Neural progenitor cell (in vitro differentiated cells): ENCODE results near the gene SIGMAR1.
"Not testable (repeated sequence)": the region's sequence is repeated elsewhere in the genome, so short reads cannot be mapped to it uniquely, and the experiment has no call there.

Source experiments
- EZH2 ChIP-seq: fragments of 200-600 bp; sonication (generic); IDR thresholded peaks from 2 replicates; pipeline ENCODE4 v1.6.1; 2017; ENCODE audit warnings: antibody characterized with exemption, mild to moderate bottlenecking, moderate library complexity
- EZH2phosphoT487 ChIP-seq: fragments of 200-600 bp; sonication (generic); IDR thresholded peaks from 2 replicates; pipeline ENCODE4 v1.6.1; 2017; ENCODE audit warnings: antibody characterized with exemption
- TF ChIP-seq, protein P1 (sequence below): fragments of 200-600 bp; sonication (generic); IDR thresholded peaks from 2 replicates; pipeline ENCODE4 v1.5.1; 2017; ENCODE audit warnings: antibody characterized with exemption, mild to moderate bottlenecking

DNA sequence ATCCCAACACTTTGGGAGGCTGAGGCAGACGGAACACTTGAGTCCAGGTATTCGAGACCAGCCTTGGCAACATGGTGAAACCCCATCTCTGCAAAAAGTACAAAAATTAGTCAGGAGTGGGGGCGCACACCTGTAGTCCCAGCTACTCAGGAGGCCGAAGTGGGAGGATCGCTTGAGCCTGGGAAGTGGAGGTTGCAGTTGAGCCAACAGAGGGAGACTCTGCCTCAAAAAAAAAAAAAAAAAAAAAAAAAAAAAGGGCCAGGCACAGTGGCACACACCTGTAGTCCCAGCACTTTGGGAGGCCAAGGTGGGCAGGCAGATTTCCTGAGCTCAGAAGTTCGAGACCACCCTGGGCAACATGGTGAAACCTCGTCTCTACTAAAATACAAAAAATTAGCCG, 1.7 kb upstream of the SIGMAR1 start:
- TF ChIP-seq, protein P1, sequence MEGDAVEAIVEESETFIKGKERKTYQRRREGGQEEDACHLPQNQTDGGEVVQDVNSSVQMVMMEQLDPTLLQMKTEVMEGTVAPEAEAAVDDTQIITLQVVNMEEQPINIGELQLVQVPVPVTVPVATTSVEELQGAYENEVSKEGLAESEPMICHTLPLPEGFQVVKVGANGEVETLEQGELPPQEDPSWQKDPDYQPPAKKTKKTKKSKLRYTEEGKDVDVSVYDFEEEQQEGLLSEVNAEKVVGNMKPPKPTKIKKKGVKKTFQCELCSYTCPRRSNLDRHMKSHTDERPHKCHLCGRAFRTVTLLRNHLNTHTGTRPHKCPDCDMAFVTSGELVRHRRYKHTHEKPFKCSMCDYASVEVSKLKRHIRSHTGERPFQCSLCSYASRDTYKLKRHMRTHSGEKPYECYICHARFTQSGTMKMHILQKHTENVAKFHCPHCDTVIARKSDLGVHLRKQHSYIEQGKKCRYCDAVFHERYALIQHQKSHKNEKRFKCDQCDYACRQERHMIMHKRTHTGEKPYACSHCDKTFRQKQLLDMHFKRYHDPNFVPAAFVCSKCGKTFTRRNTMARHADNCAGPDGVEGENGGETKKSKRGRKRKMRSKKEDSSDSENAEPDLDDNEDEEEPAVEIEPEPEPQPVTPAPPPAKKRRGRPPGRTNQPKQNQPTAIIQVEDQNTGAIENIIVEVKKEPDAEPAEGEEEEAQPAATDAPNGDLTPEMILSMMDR = not testable (repeated sequence)
- not testable (repeated sequence) for TF ChIP-seq EZH2, EZH2phosphoT487
